HG02840 (cell line): ENCODE measurements around the gene TMTC4.

ENCODE experiments used
- ATAC-seq: cut with Tn5 transposase; IDR thresholded peaks from one replicate; pipeline ENCODE4 v1.9.1; 2021; ENCODE audit warnings: mild to moderate bottlenecking, moderate library complexity, moderate number of reproducible peaks; ENCODE audit not compliant: unreplicated experiment, low FRiP score

The TMTC4 gene

DNA sequence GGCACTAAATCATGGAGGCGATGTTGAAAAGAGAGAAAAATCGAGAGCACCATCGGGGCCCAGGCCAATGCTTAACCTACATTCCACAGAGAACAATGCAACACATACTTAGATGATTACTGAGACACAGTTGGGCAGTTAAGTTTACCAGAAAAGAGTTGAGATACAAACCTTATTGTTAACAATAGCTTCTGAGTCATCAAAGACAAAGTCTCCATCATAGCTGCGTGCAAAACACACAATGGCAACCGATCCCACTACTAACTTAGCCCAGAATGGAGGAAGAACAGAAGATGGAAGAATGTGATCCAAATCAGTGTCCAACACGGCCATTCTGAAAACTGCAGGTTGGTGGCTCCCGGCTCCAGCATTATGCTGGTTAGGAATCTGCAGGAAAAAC, 6.2 kb downstream of the TMTC4 start:
- ATAC-seq, result no peak

DNA sequence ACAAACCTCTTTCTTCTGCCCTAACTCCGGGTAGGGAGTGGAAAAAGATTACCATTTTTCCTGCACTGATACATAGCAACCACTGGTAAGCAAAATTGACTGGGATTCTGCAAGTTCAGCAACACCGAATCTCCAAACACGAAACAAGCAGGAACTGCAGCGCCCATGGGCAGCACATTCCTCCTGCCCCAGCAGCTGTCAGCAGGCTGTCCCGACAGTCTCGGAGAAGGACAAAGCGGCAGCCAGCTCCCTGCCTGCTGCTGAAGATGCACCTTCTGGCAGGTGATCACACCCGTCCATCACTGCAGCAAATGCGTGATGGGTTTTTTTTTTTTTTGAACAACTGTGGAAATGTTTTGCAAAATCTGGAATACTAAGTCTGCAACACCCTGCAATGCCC, 6.7 kb downstream of the TMTC4 start:
- ATAC-seq, result no peak

DNA sequence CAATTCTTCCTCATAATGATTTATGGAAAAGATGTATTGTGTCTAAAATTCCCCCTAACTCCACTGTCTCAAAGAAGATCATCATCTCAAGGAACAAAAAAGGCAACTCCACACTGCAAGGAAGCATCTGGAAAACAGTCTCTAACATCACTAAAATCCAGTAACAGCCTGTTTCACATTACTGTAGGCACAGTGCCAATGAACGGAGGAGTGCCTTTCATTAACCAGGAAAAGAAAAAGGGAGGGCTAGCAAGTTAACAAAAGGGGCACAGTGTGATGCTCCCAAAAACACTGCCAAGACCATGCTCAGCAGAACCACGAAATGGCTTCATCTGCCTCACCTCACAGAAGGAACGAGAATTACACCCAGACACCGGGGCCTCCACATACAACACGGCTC, 8.5 kb downstream of the TMTC4 start:
- ATAC-seq, result no peak

DNA sequence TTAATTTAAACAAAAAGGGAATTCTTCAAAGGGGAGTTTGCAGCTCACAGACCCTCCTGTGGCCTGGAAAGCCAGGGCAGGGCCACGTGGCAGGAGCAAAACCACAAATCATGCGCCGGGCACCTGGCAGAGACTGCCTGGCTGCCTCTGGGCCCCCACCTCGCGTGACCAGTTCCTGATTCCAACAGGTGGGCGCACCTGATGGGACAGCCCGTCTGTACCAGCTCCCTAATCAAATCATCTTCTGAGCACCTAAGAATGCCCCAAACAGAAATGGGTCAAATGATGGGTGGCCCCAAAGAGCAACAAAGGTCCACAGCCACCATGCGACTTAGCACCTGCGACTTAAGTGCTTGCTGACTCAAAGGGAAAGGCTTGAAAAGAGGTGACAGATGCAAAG, 9.2 kb downstream of the TMTC4 start:
- no peak for ATAC-seq

DNA sequence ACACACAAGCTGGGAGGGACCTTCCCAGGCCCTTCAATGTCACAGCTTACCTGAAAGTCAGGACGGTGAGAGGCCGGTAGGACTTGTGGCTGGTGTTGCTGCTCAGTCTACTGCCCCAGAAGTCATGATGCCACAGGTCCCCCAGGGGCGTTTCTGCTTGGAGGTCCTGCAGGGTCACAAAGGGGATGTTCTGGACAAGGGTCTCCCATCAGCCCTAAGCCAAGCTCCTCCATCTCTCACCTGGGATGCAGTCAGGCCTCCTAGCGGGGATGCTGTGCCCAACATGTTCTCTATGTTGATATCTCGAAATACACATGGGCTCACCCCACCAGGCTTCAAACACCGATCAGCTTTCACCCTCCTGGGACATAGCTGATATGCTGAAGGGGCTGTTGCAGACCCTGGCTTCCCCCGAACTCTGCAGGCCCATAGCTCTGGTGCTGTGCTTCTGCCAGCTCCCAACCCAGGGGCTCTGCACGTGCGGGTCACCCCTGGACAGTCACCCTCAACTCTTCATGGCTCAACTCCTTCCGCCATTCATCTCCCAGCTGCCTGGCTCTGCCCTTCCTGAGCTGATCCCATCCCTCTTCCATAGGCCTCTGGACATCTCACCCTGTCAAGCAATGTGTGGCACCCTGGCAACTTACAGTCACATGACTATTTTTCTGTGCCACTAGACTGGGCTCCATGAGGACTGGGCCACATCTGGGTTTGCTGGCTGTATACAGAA, 10.3 kb downstream of the TMTC4 start:
- no peak for ATAC-seq

DNA sequence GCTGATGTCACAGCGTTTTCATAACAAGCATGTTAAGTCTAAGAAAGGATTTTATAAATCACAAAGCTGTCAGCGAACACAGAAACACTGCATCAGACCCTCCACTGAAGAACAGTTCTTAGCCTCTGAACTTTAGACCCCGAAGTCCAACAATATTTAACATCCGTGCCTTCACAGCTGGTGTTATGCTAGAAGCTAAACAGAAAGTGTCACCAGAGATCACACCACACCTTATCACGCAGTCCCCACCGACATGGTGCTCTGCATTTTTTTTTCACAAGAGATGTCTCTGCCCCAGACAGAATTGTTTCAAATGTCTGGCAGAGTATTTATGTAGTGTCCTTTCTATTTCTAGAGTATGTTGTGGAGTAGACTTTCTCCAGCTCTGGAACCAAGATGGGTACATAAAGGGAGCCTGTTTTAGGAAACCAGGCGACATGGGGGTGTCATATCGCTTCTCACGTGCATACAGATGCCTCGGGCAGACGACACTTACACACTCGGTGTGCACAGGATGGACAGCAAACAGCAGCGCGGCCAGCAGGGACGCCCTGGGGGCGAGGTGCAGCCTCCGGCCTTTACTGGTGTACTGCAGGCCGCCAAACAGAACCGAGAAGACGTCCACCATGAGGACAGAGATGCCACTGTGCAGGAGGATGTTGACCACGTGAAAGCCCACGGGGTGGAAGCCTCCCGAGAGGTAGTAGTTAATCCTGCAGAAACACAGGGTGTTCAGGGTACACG, 12.0 kb downstream of the TMTC4 start:
- ATAC-seq, result no peak

DNA sequence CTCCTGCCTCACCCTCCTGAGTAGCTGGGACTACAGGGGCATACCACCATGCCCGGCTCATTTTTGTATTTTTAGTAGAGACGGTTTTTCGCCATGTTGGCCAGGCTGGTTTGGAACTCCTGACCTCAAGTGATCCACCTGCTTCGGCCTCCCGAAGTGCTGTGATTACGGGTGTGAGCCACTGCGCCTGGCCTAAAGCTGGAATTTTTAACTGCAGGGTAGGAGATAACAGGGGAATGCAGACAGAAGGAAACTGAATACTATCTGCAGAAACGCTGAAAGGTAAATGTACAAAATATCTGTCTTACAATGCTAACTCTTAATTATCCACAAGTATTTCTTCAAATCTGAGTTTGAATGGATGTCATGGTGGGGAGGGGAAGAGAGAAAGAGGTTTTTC, 13.8 kb downstream of the TMTC4 start:
- no peak for ATAC-seq

DNA sequence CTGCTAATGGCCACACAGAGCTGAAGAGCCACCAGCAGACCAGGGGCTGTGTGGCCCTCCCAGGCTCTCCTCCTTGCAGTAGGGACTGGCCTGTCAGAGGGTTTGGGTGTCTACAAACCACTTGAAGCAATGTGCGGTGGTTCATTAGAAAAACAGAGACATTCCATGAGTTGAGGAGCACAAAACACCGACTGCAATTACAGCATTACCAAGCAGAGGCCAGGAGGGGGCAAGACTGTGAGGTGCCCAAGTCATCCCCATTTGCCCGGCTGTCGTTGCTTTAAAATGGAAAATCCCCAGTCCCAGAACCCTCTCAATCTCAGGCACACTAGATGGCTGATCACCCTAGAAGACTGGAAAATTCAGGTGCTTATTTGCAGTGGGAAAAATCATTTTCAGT, 15.0 kb downstream of the TMTC4 start:
- no peak for ATAC-seq

DNA sequence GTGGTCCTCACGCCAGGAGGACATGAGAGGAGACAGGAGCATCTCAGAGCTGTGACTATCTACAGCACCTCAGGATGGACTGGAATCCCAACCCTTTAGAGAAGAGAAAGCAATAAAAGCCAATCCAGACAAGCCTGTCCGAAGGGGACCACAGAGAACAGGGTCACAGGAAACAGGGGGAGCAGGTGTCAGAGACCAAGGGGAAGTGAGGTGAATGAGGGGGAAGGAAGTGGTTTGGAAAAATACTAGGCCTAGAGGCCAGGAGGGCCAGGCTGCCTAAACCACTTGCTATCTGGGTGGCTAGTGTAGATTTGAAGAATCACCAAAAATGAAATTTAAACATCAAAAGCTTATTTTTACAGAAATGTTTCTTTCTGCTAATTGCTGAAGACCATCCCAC, 16.2 kb downstream of the TMTC4 start:
- ATAC-seq, result no peak

DNA sequence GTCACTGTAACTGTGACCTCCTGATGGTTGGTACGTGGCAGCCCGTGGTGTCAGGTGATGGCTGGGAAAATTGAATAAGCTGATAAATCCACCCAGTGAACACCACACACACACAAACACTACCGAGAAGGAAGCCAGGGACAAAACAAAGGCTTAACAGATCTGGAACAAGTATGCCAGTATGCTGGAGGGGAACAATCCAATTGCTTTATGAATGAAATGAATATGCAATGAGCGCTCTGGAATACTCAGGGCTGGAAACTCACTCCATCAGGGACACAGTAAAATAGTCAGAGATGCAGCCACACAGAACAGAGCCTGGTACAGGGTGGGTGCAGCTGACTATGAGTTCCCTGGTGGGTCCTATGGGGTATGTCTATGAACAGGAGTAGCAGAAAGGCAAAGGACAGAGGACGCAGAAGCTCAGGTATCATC, 16.7 kb downstream of the TMTC4 start:
- no peak for ATAC-seq

DNA sequence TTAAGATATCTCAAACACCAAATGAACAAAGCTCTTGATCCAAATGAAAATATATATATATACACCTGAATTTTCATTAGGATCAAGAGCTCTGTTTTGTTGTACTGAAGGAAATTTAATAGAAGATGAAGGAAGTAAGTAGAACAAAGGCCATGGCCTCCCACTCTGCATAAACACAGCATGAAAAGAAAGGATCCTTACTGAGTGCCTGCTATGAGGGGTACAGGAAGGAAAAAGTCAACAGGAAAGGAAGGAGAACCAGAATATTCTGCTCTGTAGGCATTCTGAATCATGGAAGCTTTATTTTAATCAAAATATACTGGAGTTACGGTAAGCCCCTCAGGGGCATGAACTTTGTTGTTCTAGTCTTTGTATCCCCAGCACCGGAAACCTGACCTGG, 22.1 kb downstream of the TMTC4 start:
- ATAC-seq, result no peak

DNA sequence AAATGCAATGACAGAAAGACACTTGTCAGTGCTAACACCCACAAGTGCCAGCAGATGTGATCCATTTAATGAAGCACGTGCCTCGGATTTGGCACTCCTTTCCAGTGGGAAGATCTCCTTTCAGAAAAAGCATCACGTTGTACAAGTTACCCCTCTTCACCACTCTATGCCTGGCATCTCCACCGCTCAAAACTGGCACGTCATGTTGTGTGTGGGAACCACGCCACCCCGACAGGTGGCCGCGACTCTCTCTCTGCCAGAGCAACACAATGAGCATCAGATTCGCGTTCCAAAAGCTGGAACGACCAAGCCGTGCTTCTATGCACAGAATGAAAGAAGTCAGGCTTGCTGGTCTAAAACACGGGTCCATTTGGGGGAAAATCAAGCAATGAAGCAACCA, 24.3 kb downstream of the TMTC4 start:
- ATAC-seq, result no peak

DNA sequence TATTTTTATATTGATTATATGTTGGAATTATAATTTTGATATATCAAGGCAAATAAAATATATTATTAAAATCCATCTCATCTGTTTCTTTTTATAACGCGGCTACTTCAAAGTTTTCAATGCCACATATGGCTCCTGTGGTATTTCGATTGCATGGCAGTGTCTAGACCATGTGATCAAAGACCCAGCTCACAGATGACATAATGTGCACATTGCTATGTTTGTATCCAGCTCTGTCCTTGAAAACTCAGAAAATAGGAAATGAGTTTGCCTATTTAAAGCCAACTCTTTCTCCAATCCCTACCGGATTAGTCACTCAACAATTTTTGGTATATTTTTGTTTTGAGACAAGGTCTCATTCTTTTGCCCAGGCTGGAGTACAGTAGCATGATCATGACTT, 26.2 kb downstream of the TMTC4 start:
- no peak for ATAC-seq

DNA sequence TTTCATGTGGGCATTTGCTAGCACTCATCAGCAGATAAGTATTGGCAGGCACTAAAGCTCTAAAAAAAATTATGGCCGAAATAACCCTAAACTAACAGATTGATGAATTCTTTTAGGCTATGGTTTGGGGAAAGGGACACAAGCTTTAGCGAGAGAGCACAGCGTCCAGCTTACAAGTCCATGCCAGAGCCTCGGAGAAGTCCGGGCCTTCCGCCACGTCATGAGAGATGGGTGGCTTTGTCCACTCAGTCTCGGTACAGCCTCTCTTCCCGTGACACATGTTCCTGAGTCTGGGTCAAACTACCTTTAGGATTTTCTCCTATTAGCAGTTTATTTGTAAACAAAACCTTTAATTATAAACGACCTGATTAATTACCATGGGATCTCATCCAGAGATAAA, 27.7 kb downstream of the TMTC4 start:
- no peak for ATAC-seq

DNA sequence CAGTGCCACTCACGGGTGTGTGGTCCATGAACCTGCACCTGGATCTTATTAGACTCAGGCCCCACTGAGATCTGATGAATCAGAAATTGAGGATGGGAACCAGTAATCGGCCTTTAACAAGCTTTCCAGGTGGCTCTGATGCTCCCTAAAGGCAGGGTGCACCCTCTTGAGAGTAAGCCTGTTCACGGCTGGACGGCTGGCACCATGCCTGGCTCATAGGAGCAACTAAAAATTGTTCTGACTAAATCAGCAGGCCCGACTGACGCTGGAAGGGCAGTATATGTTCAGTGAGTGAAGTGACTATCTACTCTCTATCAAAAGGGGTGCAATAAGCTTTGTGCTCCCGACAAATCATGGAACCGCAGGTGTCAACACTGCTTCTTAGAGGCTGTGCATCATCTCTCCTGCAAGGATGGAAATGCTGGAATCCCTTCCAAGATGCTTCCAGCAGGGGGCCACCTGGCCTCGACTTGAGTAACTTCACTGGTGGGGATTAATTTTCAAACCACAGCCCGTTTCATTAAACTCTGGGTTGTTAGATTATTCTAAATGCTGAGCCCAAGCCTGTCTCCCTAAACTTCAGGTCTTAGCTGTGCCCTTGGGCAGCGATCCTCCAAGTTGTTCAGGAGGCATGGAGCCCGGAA, 28.4 kb downstream of the TMTC4 start:
- no peak for ATAC-seq

DNA sequence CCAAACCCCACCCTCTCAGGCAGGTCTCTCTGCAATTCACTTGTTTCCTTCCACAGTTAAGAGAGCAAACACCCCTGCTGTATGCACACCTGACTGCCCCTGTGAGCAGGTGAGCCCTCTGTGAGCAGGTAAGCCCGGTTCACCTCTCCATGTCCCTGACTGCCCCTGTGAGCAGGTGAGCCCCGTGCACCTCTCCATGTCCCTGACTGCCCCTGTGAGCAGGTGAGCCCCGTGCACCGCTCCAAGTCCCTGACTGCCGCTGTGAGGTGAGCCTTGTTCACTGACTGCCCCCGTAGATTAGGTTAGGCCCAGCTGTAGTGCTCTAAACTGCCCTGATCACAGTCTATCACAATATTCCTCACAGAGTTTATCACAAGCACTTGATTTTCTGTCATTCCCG, 29.2 kb downstream of the TMTC4 start:
- ATAC-seq, result no peak

DNA sequence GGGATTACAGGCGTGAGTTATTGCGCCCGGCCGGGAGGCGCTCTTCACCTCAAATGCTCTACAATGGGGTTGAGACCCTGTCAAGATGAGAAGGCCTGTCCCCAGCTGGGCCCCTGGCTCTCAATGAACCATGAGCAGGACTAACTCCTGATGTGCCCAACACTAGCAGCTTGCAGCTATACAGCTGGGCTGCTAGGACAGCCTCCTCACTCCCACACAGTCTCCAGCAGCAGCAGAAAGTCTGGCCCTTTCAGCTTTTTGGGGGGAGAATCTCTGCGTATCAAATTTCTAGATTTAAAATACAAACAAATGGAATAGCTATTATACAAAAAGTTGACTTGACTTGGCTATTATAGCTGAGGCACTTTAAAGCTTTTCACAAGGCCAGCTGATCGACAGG, 30.2 kb downstream of the TMTC4 start:
- no peak for ATAC-seq

DNA sequence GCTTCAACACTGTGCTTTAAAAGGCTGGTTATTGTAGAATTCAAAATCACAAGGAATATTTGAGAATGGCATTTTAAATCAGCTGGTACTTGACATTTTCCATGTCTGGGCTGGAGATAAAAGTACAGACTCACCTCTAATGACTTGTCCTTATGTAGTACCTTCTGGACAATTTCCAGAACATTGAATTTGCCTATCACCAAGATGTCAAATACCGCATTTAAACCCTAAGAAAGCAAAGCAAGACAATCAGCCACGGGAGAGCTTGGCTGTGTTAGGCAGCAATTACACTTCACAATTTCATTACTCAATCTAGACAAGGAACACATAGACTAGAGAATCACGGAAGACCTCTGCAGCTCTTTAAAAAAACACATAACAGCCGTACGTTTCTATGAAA, 36.8 kb downstream of the TMTC4 start:
- no peak for ATAC-seq

DNA sequence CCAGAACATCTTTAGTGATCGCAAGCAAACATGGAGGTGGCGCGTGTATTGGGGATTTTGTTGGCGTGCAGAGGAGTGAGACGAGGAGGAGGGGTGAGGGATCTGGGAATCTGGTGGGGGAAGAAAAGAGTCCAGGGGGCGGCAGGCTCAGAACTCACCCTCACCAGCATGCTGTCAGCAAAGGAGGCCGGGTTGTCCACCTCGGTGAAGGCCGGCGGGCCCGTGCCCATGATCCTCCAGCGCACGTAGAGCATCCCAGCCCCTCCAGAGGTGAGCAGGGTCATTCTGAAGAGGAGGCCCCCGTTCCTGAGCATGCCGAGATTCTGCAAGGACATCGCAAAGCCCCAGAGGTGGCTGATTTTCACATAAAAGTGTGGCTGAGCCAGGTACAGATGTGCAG, 37.2 kb downstream of the TMTC4 start:
- no peak for ATAC-seq

DNA sequence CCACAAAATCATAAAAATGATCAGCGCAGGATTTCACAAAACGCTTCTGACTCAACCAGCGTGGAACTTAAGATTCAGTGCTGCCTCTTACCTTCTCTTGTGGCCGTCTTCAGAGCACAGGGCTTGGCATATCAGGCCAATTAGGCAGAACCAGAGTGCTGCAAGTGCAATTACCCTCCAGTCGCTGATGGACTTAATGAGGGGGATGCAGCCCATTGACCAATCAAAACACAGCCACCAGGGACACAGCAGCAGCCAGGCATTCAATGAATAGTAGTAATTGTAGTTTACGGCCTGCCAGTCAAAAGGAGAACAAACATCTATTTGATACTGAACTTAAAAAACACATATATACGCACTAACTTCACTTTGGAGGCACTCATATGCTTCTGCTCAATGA, 38.2 kb downstream of the TMTC4 start:
- no peak for ATAC-seq

DNA sequence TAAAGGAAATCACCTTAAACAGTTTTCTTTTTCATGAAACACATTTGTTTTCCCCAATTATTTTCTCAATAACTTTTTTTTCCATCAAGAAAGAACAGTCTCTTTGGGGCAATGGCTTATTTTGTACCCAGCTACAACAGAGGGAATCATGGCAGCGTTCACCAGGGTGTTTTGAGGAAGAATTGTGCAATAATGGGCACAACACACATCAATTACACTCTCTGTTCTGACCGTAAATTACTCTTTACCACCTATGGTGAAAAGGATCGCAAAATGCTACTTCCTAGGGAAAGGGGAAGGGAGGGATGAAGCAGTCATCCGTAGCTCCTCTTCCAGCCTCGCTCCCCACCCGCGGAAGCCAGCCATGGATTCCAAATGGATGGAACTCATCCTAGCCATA, 38.6 kb downstream of the TMTC4 start:
- ATAC-seq, result no peak

DNA sequence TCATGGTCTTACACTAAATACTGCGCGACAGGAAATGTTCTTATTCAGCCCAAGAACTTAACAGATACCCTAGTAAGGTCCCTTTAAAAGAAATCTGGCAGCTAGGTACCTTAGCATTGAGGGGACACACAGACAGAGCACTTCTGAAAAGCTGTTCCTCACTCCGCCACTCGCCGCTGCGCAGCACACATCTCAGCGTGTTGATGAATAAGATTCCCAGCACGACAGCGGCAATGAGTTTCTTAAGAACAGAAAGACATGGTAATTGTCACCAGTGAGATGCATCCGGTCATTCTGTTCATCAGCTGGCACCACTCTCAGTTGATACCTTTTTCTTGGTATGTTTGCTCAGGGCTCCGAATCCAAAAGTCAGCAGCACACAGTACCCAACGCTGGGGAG, 39.9 kb downstream of the TMTC4 start:
- no peak for ATAC-seq
